Breast epithelium (tissue), 3 donors: ENCODE data around the gene TAS2R7.

Experiments used
- POLR2AphosphoS5 ChIP-seq, 3 donors: sonication (generic); formaldehyde crosslinking; IDR thresholded peaks; one replicate each; pipeline ENCODE4 v1.6.1; 2017; ENCODE audit warnings: antibody characterized with exemption in 3 of 3
- TF ChIP-seq, protein P1 (sequence below), 3 donors: fragments of 450-650 bp; IDR thresholded peaks; one replicate each; pipeline ENCODE4 v1.5.1; 2016 to 2017; ENCODE audit warnings: antibody characterized with exemption in 3 of 3, mild to moderate bottlenecking in 3 of 3, moderate library complexity in 3 of 3

GRCh38 chr12:10807186-10807585, 4.8 kb upstream of the TAS2R7 start, which contains the start of gene TAS2R8:
- TF ChIP-seq, protein P1, sequence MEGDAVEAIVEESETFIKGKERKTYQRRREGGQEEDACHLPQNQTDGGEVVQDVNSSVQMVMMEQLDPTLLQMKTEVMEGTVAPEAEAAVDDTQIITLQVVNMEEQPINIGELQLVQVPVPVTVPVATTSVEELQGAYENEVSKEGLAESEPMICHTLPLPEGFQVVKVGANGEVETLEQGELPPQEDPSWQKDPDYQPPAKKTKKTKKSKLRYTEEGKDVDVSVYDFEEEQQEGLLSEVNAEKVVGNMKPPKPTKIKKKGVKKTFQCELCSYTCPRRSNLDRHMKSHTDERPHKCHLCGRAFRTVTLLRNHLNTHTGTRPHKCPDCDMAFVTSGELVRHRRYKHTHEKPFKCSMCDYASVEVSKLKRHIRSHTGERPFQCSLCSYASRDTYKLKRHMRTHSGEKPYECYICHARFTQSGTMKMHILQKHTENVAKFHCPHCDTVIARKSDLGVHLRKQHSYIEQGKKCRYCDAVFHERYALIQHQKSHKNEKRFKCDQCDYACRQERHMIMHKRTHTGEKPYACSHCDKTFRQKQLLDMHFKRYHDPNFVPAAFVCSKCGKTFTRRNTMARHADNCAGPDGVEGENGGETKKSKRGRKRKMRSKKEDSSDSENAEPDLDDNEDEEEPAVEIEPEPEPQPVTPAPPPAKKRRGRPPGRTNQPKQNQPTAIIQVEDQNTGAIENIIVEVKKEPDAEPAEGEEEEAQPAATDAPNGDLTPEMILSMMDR (IDR thresholded peaks at IDR 0.05), result no peak
- no peak for TF ChIP-seq POLR2AphosphoS5 (IDR thresholded peaks at IDR 0.05)
